IPS-11a (cell line): ENCODE data around the gene CAPZA2.
A peak's percentile ranks its signal among the peaks of the same experiment; 100 is the strongest.
"Not testable (repeated sequence)": the region's sequence is repeated elsewhere in the genome, so short reads cannot be mapped to it uniquely, and the experiment has no call there.

Source experiments
- H3K4me3 ChIP-seq: one replicate; pipeline ENCODE4 v1.5.1; 2013; ENCODE audit warnings: low read depth, low read length, control low read depth

The CAPZA2 gene

GRCh38 chr7:116952635-116953371, 90.4 kb downstream of the CAPZA2 start:
- H3K4me3 ChIP-seq: peak overlapping the region; percentile 81

- H3K4me3 ChIP-seq: peak within 1 kb of the TSS; percentile 81
Measured at GRCh38 chr7:116953372-116953905, 91.1 kb downstream of the CAPZA2 start, which contains the start of gene ST7. TSS of gene ST7 (plus strand) at chr7:116953501. CDS start at chr7:116953541, 40 bp downstream.

- peak overlapping the region; percentile 81 for H3K4me3 ChIP-seq
Measured at GRCh38 chr7:116953906-116954838, 91.8 kb downstream of the CAPZA2 start.

- H3K4me3 ChIP-seq: no peak overlapping the region
Measured at GRCh38 chr7:116955340-116955739, 93.0 kb downstream of the CAPZA2 start.

- H3K4me3 ChIP-seq: no peak overlapping the region
Measured at GRCh38 chr7:116955801-116956476, 93.6 kb downstream of the CAPZA2 start.

- no peak overlapping the region for H3K4me3 ChIP-seq
Measured at GRCh38 chr7:116956477-116956804, 94.1 kb downstream of the CAPZA2 start.

- H3K4me3 ChIP-seq: no peak overlapping the region
Measured at GRCh38 chr7:116957874-116958273, 95.5 kb downstream of the CAPZA2 start.

GRCh38 chr7:116961966-116962673, 99.7 kb downstream of the CAPZA2 start:
- H3K4me3 ChIP-seq: not testable (repeated sequence)

- no peak overlapping the region for H3K4me3 ChIP-seq
Measured at GRCh38 chr7:116963234-116963633, 100.8 kb downstream of the CAPZA2 start.

- H3K4me3 ChIP-seq: no peak overlapping the region
Measured at GRCh38 chr7:116966601-116967000, 104.2 kb downstream of the CAPZA2 start.

GRCh38 chr7:116967254-116967922, 105.0 kb downstream of the CAPZA2 start:
- no peak overlapping the region for H3K4me3 ChIP-seq

- no peak overlapping the region for H3K4me3 ChIP-seq
Measured at GRCh38 chr7:116967983-116968382, 105.6 kb downstream of the CAPZA2 start.

- no peak overlapping the region for H3K4me3 ChIP-seq
Measured at GRCh38 chr7:116968631-116969030, 106.2 kb downstream of the CAPZA2 start.

- H3K4me3 ChIP-seq: no peak overlapping the region
Measured at GRCh38 chr7:116969371-116969902, 107.0 kb downstream of the CAPZA2 start.

- no peak overlapping the region for H3K4me3 ChIP-seq
Measured at GRCh38 chr7:116970238-116970910, 108.0 kb downstream of the CAPZA2 start.

- H3K4me3 ChIP-seq: not testable (repeated sequence)
Measured at GRCh38 chr7:116971153-116971552, 108.8 kb downstream of the CAPZA2 start.
